ENCODE data around the gene OSBPL8. TPM values are rescaled to one million over a fixed set of nuclear protein-coding genes. Genes with fewer than 3 reads are reported as not detected.

Gene OSBPL8
- total RNA-seq, 2 experiments from 2014 or later: 69.8 to 73.7 TPM

DNA sequence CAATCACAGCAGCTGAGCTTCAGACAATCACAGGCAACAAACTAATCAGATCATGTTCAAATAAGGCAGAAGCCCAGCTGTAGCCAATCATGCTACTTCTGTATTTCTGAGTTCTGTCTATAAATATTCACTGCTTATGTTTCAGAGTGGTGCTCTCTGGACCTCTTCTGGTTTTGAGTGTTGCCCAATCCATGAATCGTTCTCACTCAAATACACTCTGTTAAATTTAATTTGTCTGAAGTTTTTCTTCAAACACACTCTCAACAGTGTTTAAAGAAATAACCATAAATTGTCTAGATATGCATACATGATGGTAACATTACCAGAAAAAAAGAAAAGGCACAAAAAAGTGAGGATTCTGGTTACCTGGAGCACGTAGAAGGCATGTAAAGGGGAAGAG lies 133.4 kb downstream of the OSBPL8 start:
- CTCF ChIA-PET: interaction anchor here (0.5 to 0.6 kb wide), 2 partner anchors 249 to 337 kb away, joined by 3 read pairs; no protein-coding TSS in a partner anchor
- Mint-ChIP-seq H3K9me3 (peaks cover 26% of the 10 kb centered on the region), H3K27ac (no peak overlapping the region)

DNA sequence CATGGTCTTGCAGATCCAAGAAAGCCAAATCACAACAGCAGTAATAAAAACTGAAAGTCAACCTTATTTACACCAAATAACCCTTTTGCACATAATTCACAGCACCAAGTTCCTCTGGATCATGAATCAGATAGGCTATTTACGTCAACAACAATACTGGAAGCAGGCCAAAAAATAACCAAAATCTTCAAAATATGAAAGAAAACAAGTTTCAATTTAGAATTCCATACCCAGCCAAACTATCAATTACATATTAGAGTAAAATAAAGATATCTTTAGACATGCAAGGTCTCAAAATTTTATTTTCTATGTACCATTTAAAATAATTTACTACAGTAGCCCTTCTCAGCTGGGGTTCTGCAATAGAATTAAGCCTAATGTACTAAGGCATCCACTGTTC lies 134.6 kb downstream of the OSBPL8 start:
- Mint-ChIP-seq H3K36me3 (peaks cover 27% of the 10 kb centered on the region), H3K9me3 (peaks cover 26% of the 10 kb centered on the region), H3K27ac (no peak overlapping the region), H3K4me3 (no peak overlapping the region), H3K27me3 (no peaks in the 10 kb centered on the region), H3K4me1 (ENCODE audit: low read depth) (peaks cover 16% of the 10 kb centered on the region)
- intact Hi-C loops (cut with micrococcal nuclease): no loop called here
- POLR2A ChIA-PET: no interaction called here
- no peak for DNase-seq
- CTCF ChIA-PET: no interaction called here

More for the DNA sequence above, 133.4 kb downstream of the OSBPL8 start:
- no peaks in the 10 kb centered on the region for H3K27me3 Mint-ChIP-seq
- POLR2A ChIA-PET: no interaction called here
- intact Hi-C loops (cut with micrococcal nuclease): no loop called here
- H3K4me1 Mint-ChIP-seq (ENCODE audit: low read depth): peaks cover 24% of the 10 kb centered on the region
- peaks cover 34% of the 10 kb centered on the region for H3K36me3 Mint-ChIP-seq
- H3K4me3 Mint-ChIP-seq: no peak overlapping the region
- no peak for DNase-seq

DNA sequence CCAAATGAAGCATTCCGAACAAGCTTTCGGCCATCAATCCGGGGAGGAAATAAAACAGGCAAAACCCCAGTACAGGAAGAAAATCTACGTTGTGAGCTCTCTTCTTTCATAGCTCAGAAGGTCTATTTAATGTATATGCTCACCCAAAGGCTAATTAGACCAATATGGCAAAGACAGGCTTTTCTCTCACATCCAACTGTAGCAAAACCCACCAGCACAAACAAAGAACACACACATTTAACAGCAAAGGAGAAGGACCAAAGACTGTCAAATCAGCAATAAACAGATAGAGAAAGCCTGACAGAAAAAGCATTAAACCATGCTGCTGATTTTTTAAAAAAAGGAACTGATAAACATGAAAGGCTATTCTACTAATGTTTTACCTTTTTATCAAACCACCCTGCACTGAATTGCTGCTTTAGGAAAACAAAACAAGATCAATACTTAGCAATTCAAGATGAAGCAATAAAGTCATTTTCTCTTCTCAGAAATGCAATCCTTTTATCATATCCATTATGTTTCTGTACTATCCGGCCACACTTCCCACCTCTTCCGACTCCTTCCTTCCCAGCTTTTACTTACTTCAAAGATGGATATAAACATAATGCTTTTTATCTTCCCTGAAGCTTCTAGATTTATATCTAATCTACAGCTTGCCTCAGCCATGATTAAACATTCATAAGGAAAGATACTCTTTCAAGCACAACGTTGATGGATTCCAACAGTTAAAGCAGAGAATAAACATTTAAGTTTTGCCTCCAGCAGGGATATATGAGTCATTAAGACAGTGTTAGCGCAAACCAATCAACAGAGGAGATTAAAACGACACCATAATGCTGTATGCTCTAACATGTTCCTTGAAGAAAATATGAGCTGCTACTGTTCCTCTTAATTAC lies 136.8 kb downstream of the OSBPL8 start:
- peaks cover 26% of the 10 kb centered on the region for H3K9me3 Mint-ChIP-seq
- POLR2A ChIA-PET: interaction anchor here (0.9 to 1.0 kb wide), 2 partner anchors 8 to 18 kb away, joined by 3 read pairs; no protein-coding TSS in a partner anchor
- CTCF ChIA-PET: interaction anchor here (1.6 kb wide), 1 partner anchor 104 kb away, joined by 3 read pairs; no protein-coding TSS in a partner anchor

DNA sequence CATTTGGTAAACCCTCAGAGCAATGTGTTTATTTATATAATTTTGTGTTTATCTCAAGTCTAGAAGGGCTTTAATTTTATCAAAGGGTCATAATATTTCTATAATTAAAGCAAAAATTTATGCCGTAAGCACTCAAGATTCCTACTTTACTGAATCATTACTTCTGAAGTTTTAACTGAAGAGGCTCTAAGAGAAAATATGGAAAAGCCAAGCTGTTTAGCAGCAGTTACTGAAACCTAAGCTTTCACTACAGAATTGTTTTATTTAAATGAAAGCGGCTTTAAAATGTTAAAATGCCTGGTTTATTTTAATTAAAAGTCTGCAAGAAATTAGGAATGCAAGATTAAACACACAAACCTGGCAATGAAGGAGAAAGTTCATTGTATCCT lies 137.4 kb downstream of the OSBPL8 start:
- Mint-ChIP-seq H3K9me3 (peaks cover 26% of the 10 kb centered on the region), H3K27ac (no peak overlapping the region), H3K36me3 (peaks cover 25% of the 10 kb centered on the region), H3K27me3 (no peaks in the 10 kb centered on the region), H3K4me1 (ENCODE audit: low read depth) (peaks cover 23% of the 10 kb centered on the region), H3K4me3 (no peak overlapping the region)
- ChIA-PET CTCF (interaction anchor here (0.6 kb wide), 1 partner anchor 67 kb away, joined by 3 read pairs; no protein-coding TSS in a partner anchor), POLR2A (interaction anchor here (0.9 to 1.0 kb wide), 2 partner anchors 9 to 18 kb away, joined by 3 read pairs; no protein-coding TSS in a partner anchor)
- DNase-seq: no peak
- intact Hi-C loops (cut with micrococcal nuclease): no loop called here

More for the DNA sequence above, 136.8 kb downstream of the OSBPL8 start:
- Mint-ChIP-seq H3K36me3 (peaks cover 25% of the 10 kb centered on the region), H3K27ac (no peak overlapping the region), H3K27me3 (no peaks in the 10 kb centered on the region), H3K4me3 (no peak overlapping the region), H3K4me1 (ENCODE audit: low read depth) (peaks cover 18% of the 10 kb centered on the region)
- intact Hi-C loops (cut with micrococcal nuclease): no loop called here
- DNase-seq: no peak

DNA sequence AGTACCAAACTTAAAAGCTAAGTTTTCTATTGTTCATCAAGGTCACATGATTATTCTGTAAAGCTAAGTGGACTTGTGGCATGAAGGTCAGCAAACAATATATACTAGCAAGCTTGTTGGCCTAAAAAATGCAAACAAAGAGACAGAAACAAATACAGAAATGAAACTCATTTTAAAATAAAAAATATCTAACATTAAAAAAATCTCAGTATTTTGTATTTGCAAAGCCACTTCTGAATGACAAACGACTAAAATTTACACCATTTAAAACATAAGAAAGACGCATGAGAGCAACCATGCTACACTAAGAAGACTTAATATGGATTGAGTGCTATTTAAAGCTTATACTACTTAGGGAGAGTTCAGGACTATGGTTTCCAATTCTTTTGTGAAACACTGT lies 138.5 kb downstream of the OSBPL8 start:
- H3K27ac Mint-ChIP-seq: no peak overlapping the region
- intact Hi-C loops (cut with micrococcal nuclease): no loop called here
- no peaks in the 10 kb centered on the region for H3K27me3 Mint-ChIP-seq
- H3K4me3 Mint-ChIP-seq: no peak overlapping the region
- H3K9me3 Mint-ChIP-seq: peaks cover 17% of the 10 kb centered on the region
- ChIA-PET CTCF (interaction anchor here (0.6 to 0.8 kb wide), 2 partner anchors 12 to 35 kb away, joined by 3 read pairs; no protein-coding TSS in a partner anchor), POLR2A (no interaction called here)
- no peak for DNase-seq
- peaks cover 26% of the 10 kb centered on the region for H3K4me1 Mint-ChIP-seq (ENCODE audit: low read depth)
- H3K36me3 Mint-ChIP-seq: peaks cover 17% of the 10 kb centered on the region

DNA sequence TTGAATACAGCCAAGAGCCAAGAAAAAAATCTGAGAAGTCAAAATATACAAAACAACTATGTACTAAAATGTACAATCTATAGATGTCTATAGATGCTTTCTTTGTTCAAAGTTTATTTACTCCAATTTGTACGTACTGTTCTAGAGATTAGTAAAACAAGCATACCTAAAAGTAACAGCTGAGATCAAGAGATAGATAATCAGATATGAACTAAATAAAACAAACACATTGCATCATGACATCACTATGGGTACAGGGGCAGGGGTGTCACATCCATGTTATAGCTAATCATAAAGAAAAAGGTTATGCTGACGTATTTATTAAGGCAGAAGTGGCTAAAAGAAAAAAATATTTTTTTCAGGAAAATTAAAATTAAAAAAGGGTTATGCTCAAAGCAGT lies 139.3 kb downstream of the OSBPL8 start:
- H3K4me1 Mint-ChIP-seq (ENCODE audit: low read depth): peaks cover 26% of the 10 kb centered on the region
- POLR2A ChIA-PET: no interaction called here
- peaks cover 9% of the 10 kb centered on the region for H3K36me3 Mint-ChIP-seq
- intact Hi-C loops (cut with micrococcal nuclease): no loop called here
- CTCF ChIA-PET: interaction anchor here (0.8 kb wide), 1 partner anchor 12 kb away, joined by 3 read pairs; no protein-coding TSS in a partner anchor
- H3K27me3 Mint-ChIP-seq: no peaks in the 10 kb centered on the region
- H3K27ac Mint-ChIP-seq: no peak overlapping the region
- no peak overlapping the region for H3K4me3 Mint-ChIP-seq
- no peak for DNase-seq
- peaks cover 9% of the 10 kb centered on the region for H3K9me3 Mint-ChIP-seq

DNA sequence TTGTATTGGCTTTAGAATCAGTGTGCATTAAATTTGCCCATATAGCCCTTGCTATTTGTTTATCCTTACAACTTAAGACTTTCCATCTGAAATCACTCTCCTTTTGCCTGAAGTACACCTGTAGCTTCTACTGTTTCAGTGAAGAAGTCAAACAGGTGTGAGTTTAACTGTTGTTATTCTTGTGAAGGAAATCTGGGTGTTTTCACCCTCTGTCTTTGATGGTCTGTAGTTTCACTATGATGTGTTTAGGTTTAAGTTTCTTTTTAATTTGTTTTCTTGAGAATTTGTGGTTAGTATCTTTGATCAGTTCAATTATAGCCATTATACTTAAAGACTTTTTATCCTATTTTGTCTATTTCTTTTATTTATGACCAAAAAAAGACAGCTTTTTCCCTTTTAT lies 142.5 kb downstream of the OSBPL8 start:
- Mint-ChIP-seq H3K9me3 (no peaks in the 10 kb centered on the region), H3K27ac (no peak overlapping the region)
- intact Hi-C loops (cut with micrococcal nuclease): no loop called here

DNA sequence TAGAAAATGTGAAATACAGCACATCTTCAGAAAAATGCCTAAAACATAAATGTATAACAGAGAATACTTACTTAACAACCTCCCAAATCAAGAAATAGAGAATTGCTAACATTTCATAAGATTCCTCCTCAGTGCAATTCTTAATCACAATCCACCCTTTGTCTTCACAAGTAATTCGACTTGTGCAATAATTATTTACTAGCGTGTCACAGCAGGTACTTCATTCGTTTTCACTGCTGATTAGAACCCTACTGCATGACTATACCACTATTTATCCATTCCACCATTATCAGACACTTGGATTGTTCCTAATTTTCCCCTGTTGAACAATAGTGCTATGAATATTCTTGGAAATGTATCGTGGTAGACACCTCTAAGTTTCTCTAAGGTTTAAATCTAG lies 146.4 kb downstream of the OSBPL8 start:
- no peak for DNase-seq
- Mint-ChIP-seq H3K36me3 (no peaks in the 10 kb centered on the region), H3K27me3 (no peaks in the 10 kb centered on the region), H3K9me3 (no peaks in the 10 kb centered on the region), H3K27ac (no peak overlapping the region), H3K4me3 (no peak overlapping the region), H3K4me1 (ENCODE audit: low read depth) (peaks cover 13% of the 10 kb centered on the region)
- intact Hi-C loops (cut with micrococcal nuclease): no loop called here
- CTCF ChIA-PET: no interaction called here
- POLR2A ChIA-PET: no interaction called here

More for the DNA sequence above, 142.5 kb downstream of the OSBPL8 start:
- no peak for DNase-seq
- Mint-ChIP-seq H3K4me3 (no peak overlapping the region), H3K27me3 (no peaks in the 10 kb centered on the region), H3K36me3 (no peaks in the 10 kb centered on the region), H3K4me1 (ENCODE audit: low read depth) (peaks cover 16% of the 10 kb centered on the region)
- POLR2A ChIA-PET: no interaction called here
- CTCF ChIA-PET: interaction anchor here (1.1 kb wide), 1 partner anchor 26 kb away, joined by 3 read pairs; no protein-coding TSS in a partner anchor

DNA sequence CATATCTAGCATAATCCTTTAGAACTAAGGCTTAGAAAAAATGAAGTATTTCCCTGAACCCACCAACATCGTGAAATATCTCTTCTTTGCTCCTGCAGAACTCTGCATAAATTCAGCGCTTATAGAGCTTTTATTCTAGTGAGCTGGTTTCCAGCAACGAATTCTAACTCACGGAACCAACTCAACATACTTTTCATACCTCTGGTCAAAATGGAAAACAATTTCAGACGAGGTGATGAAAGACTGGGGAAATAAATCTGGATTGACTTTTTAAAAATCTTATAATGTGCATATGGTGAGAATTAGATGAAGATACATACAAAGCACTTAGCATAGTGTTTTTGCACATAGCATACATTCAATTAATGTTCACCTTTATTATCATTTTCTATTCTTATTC lies 148.8 kb downstream of the OSBPL8 start:
- no peak overlapping the region for H3K27ac Mint-ChIP-seq

DNA sequence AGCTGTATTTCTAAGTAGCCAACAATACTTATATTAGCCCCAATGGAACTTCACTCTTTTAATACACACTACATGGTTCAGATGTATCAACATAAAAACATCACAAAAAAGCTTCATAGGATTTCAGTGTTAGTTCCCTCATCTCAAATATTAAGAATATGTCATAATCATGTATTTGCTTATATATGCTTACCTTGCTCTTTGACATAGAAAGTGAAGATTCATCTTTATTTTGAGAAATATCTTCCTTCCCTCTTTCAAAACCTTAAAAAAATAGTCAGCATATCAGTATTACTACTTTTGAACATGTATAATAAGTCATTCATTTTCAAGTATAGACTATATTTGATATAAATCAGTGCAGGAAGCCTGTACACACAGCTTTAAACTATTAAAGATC lies 149.2 kb downstream of the OSBPL8 start:
- H3K27me3 Mint-ChIP-seq: no peaks in the 10 kb centered on the region
- ChIA-PET CTCF (interaction anchor here (1.3 kb wide), 1 partner anchor 177 kb away, joined by 4 read pairs; no protein-coding TSS in a partner anchor), POLR2A (no interaction called here)
- no peak overlapping the region for H3K27ac Mint-ChIP-seq
- peaks cover 4% of the 10 kb centered on the region for H3K4me1 Mint-ChIP-seq (ENCODE audit: low read depth)
- DNase-seq: no peak
- no peaks in the 10 kb centered on the region for H3K9me3 Mint-ChIP-seq
- intact Hi-C loops (cut with micrococcal nuclease): no loop called here
- no peaks in the 10 kb centered on the region for H3K36me3 Mint-ChIP-seq
- no peak overlapping the region for H3K4me3 Mint-ChIP-seq

More for the DNA sequence above, 148.8 kb downstream of the OSBPL8 start:
- no peak for DNase-seq
- Mint-ChIP-seq H3K4me1 (ENCODE audit: low read depth) (peaks cover 4% of the 10 kb centered on the region), H3K9me3 (no peaks in the 10 kb centered on the region), H3K36me3 (no peaks in the 10 kb centered on the region), H3K4me3 (no peak overlapping the region), H3K27me3 (no peaks in the 10 kb centered on the region)
- ChIA-PET CTCF (no interaction called here), POLR2A (no interaction called here)
- intact Hi-C loops (cut with micrococcal nuclease): no loop called here

DNA sequence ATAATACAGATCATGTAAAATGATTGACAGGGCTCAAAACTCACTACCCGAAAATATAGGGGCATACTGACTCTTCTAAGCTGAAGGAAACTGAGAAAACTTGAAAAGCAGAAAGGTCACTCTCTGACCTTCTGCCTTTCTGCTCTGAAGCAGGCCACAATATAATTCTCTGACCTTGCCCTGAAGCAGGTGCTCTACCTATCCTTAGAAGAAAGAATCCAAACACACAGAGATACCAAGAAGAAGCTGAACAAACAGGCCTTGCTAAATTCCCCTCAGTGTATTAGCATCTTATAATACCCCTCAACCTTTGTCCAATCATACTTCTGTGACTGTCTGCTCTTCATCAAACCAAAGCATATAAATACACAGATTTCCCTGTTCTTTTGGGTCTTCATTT lies 150.5 kb downstream of the OSBPL8 start:
- ChIA-PET POLR2A (interaction anchor here (0.6 kb wide), 1 partner anchor 41 kb away, joined by 3 read pairs; no protein-coding TSS in a partner anchor), CTCF (interaction anchor here (1.1 to 1.3 kb wide), 3 partner anchors 12 to 178 kb away, joined by 3 to 4 read pairs (median 3); no protein-coding TSS in a partner anchor)
- H3K27ac Mint-ChIP-seq: no peak overlapping the region

DNA sequence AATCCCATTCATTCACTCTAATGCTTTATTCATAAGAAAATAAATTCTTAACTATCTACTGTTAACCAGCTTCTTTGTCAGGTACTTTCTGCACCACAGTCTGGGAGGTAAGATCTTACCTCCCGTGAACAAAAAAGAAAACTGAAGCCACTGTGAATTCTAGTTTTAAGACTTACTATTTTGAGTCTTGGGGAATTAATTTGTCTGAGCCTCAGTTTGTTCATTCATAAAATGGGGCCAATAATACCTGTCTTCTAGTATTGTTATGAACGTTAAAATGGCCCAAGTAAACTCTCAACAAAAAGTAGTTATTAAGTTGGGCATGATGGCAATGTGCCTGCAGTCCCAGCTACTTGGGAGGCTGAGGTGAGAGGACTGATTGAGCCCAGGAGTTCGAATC lies 151.9 kb downstream of the OSBPL8 start:
- no peak overlapping the region for H3K27ac Mint-ChIP-seq
- H3K36me3 Mint-ChIP-seq: no peaks in the 10 kb centered on the region
- H3K4me1 Mint-ChIP-seq (ENCODE audit: low read depth): peaks cover 4% of the 10 kb centered on the region
- CTCF ChIA-PET: interaction anchor here (1.8 kb wide), 1 partner anchor 179 kb away, joined by 4 read pairs; no protein-coding TSS in a partner anchor
- POLR2A ChIA-PET: no interaction called here
- no peaks in the 10 kb centered on the region for H3K27me3 Mint-ChIP-seq
- no peak overlapping the region for H3K4me3 Mint-ChIP-seq
- DNase-seq: no peak
- intact Hi-C loops (cut with micrococcal nuclease): no loop called here
- H3K9me3 Mint-ChIP-seq: no peaks in the 10 kb centered on the region

More for the DNA sequence above, 150.5 kb downstream of the OSBPL8 start:
- DNase-seq: no peak
- intact Hi-C loops (cut with micrococcal nuclease): no loop called here
- H3K4me1 Mint-ChIP-seq (ENCODE audit: low read depth): peaks cover 4% of the 10 kb centered on the region
- H3K9me3 Mint-ChIP-seq: no peaks in the 10 kb centered on the region
- H3K36me3 Mint-ChIP-seq: no peaks in the 10 kb centered on the region
- H3K4me3 Mint-ChIP-seq: no peak overlapping the region
- no peaks in the 10 kb centered on the region for H3K27me3 Mint-ChIP-seq

Data from activated CD4-positive, alpha-beta memory T cell treated with anti-CD3 and anti-CD28 coated beads for 36 hours (primary cell).